Aorta (tissue), 5 donors: ENCODE data around the gene NFAM1. TPM values are rescaled to one million over a fixed set of nuclear protein-coding genes. Genes with fewer than 3 reads are reported as not detected.

Experiments
- ATAC-seq: fragments of 200-7000 bp; cut with Tn5 transposase; one replicate; pipeline ENCODE4 v1.9.1; 2022; ENCODE audit warnings: moderate library complexity; ENCODE audit not compliant: low FRiP score
- DNase-seq, 2 donors: peaks; one replicate each; pipeline ENCODE4 v3.0.0-alpha.2; 2020
- H3K27ac ChIP-seq, 2 donors: one replicate each; pipeline ENCODE4 v1.5.1; 2013; ENCODE audit warnings: low read length in 2 of 2, mild to moderate bottlenecking in 2 of 2, moderate library complexity in 2 of 2, control low read depth in 1 of 2, inconsistent platforms in 1 of 2, low read depth in 1 of 2
- H3K27me3 ChIP-seq, 2 donors: one replicate each; pipeline ENCODE4 v1.6.1; 2013; ENCODE audit warnings: control low read depth in 1 of 2, low read length in 1 of 2, mild to moderate bottlenecking in 1 of 2, moderate library complexity in 1 of 2; ENCODE audit not compliant: insufficient read depth in 2 of 2, control insufficient read depth in 1 of 2
- H3K36me3 ChIP-seq, 2 donors: one replicate each; pipeline ENCODE4 v1.6.1; 2013; ENCODE audit warnings: control low read depth in 1 of 2, low read length in 1 of 2, mild to moderate bottlenecking in 1 of 2; ENCODE audit not compliant: insufficient read depth in 2 of 2, control insufficient read depth in 1 of 2
- H3K4me1 ChIP-seq, 2 donors: one replicate each; pipeline ENCODE4 v1.6.1; 2013; ENCODE audit warnings: low read length in 2 of 2, control low read depth in 1 of 2, mild to moderate bottlenecking in 1 of 2, moderate library complexity in 1 of 2; ENCODE audit not compliant: insufficient read depth in 2 of 2, control insufficient read depth in 1 of 2
- H3K4me3 ChIP-seq, 2 donors: one replicate each; pipeline ENCODE4 v1.5.1; 2013; ENCODE audit warnings: low read length in 2 of 2, control low read depth in 1 of 2, mild to moderate bottlenecking in 1 of 2
- H3K9me3 ChIP-seq: one replicate; pipeline ENCODE4 v1.6.1; 2013; ENCODE audit warnings: mild to moderate bottlenecking, low read length; ENCODE audit not compliant: control insufficient read depth
- WGBS, 2 donors: extraction: QIAGEN DNeasy Blood & Tissue Kit; methylation state at CpG; one replicate each; pipeline ENCODE4 v1.1.7; 2013; 5-methylcytosine and 5-hydroxymethylcytosine counted together
- intact Hi-C, 2 donors: fragments of 100-400 bp; cut with DNase I; formaldehyde crosslinking; loops; one replicate each; pipeline versions ENCODE4 v1.14.2 to v1.15.0; 2022
- polyA plus RNA-seq, 2 donors: library from polyadenylated mRNA; stranded (reverse); fragments of 200-250 nt; gene quantifications; one replicate each; pipeline ENCODE4 v1.2.3, GENCODE V29; 2013
- total RNA-seq, 2 donors: library from RNA; stranded (reverse); fragmentation: NEBNext Ultra II Directional; extraction: Animal tissue kit (Norgen Biotek cat#: 25700); gene quantifications; one replicate each; pipeline ENCODE4 v1.2.1, GENCODE V29; 2021
- donor health status: healthy with polysubstance abuse.
- donor health status: Bipolar disorder and iron deficiency.
- donor health status: DM: no; HTN: no; CAD: no.
- donor health status: DM: no; HTN: no; CAD: no.
- donor health status: DM: yes; HTN: yes; CAD: no.

Gene NFAM1
- total and polyA plus RNA-seq, 4 donors, result 0.38 to 10.5 (median 3.9) TPM

DNA sequence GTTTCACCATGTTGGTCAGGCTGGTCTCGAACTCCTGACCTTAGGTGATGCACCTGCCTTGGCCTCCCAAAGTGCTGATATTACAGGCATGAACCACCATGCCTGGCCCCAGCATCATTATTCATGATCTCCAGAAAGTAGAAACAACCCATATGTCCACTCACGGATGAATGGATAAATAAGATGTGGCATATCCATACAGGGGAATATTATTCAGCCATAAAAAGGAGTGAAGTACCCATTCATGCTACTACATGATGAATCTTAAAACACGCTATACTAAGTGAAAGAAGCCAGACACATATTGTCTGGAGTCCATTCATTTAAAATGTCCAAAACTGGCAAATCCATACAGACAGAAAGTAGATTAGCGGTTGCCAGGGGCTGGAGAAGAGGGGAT lies 81.8 kb downstream of the NFAM1 start:
- DNase-seq (no peak), ATAC-seq (no peak)
- WGBS, 2 donors, result 97 to 100% methylated on average over 4 of the region's 4 CpGs
- Histone ChIP-seq H3K4me3 (no peak overlapping the region), H3K4me1 (no peaks in the 10 kb centered on the region), H3K27ac (no peak overlapping the region), H3K27me3 (no peaks in the 10 kb centered on the region), H3K9me3 (no peaks in the 10 kb centered on the region), H3K36me3 (no peaks in the 10 kb centered on the region)
- intact Hi-C loops, result no loop called here

GRCh38 chr22:42347281-42347824 lies 84.8 kb downstream of the NFAM1 start:
- no peak for DNase-seq
- no peak for ATAC-seq
- H3K36me3 ChIP-seq, result no peaks in the 10 kb centered on the region
- intact Hi-C loops, result loop anchor here in 1 of 2 donors (10.0 kb wide), 1 partner anchor 263 kb away; no protein-coding TSS in a partner anchor
- WGBS, 2 donors, result 73 to 75% methylated on average over 27 of the region's 27 CpGs
- H3K4me1 ChIP-seq, result no peaks in the 10 kb centered on the region
- no peak overlapping the region for H3K4me3 ChIP-seq
- H3K9me3 ChIP-seq, result no peaks in the 10 kb centered on the region
- H3K27me3 ChIP-seq, result no peaks in the 10 kb centered on the region
- no peak overlapping the region for H3K27ac ChIP-seq

DNA sequence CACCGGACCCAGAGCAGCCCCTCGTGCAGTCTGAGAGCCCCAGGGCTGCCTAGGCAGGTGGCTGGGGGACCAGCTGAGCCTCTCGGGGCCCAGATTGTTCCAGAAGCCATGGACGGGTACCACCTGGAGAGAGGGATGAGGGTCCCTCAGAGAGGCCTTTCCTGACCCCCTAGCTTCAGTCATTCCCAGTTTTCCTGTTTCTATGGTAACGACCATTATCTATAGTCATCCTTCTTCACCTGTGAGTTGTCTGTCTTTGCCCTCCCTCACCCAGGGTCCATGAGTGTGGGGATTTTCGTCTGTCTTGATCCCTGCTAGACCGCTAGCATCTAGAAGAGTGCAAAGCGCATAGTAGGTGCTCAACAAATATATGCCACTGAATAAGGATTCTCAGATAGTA lies 85.5 kb downstream of the NFAM1 start:
- ATAC-seq (no peak), DNase-seq (no peak)
- no peak overlapping the region for H3K4me3 ChIP-seq
- 87 to 90% methylated on average over 8 of the region's 8 CpGs for WGBS, 2 donors
- H3K27me3 ChIP-seq, result no peaks in the 10 kb centered on the region
- no peaks in the 10 kb centered on the region for H3K36me3 ChIP-seq
- intact Hi-C loops, result loop anchor here in 1 of 2 donors (10.0 kb wide), 1 partner anchor 262 kb away; no protein-coding TSS in a partner anchor
- no peaks in the 10 kb centered on the region for H3K9me3 ChIP-seq
- no peak overlapping the region for H3K27ac ChIP-seq
- H3K4me1 ChIP-seq, result no peaks in the 10 kb centered on the region

DNA sequence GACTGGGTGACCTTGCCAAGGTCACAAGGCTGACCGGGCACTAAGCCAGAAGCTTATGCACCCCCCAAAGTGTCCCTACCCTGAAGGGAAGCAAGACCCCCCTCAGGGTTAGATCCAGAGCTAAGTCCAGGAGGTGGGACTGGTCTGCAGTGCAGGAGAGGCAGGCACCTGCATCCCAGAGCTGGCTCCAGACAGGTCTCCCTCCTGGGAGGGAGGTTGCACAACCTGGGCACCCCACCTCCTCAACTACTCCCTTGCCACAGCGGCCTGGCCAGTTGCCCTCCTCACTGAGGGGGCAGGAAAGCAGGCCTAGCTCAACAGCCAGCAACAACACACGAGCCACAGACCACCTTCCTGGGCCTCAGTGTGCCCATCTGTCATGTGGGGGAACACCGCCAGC lies 86.7 kb downstream of the NFAM1 start:
- DNase-seq (no peak), ATAC-seq (no peak)
- Histone ChIP-seq H3K27ac (no peak overlapping the region), H3K9me3 (no peaks in the 10 kb centered on the region), H3K27me3 (no peaks in the 10 kb centered on the region), H3K36me3 (no peaks in the 10 kb centered on the region), H3K4me3 (no peak overlapping the region), H3K4me1 (no peaks in the 10 kb centered on the region)
- 91 to 96% methylated on average over 4 of the region's 4 CpGs for WGBS, 2 donors
- intact Hi-C loops, result loop anchor here in 1 of 2 donors (10.0 kb wide), 1 partner anchor 261 kb away; no protein-coding TSS in a partner anchor

DNA sequence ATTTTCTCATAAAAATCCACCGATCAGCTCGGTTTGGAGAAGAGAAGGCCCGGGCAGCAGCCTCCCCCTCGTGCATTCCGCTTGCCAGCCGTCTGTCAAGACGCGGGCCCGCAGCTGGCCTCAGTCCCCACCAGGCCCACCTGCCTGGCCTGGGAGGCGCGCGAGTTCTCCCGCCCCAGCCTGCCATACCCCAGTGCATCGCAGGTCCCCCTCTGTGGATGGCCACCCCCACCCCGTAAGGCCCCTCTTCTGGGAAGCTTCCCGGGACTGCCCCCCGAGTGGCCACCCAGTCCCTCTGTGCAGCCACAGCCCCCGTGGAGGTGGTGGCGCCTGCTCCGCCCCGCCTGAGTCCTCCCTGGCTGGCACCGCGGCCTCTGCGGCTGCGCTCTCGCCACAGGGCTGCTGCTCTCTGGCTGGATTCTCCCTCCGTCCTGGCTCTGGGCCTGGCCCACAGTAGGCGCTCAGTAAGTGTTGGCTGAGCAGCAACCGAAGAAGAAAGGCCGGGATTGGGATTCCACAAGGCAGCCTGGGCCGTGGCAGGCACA lies 87.8 kb downstream of the NFAM1 start:
- Histone ChIP-seq H3K27me3 (no peaks in the 10 kb centered on the region), H3K36me3 (no peaks in the 10 kb centered on the region), H3K27ac (peak overlapping the region in 1 of 2 donors; percentile 4), H3K4me3 (peak overlapping the region in 1 of 2 donors; percentile 44), H3K9me3 (no peaks in the 10 kb centered on the region), H3K4me1 (no peaks in the 10 kb centered on the region)
- intact Hi-C loops, result loop anchor here in 1 of 2 donors (10.0 kb wide), 1 partner anchor 260 kb away; no protein-coding TSS in a partner anchor
- peak; percentile 82 to 89 for DNase-seq
- ATAC-seq, result peak; percentile 76
- WGBS, 2 donors, result 2 to 8% methylated on average over 31 of the region's 31 CpGs

- no peaks in the 10 kb centered on the region for H3K9me3 ChIP-seq
- ATAC-seq, result no peak
- no peaks in the 10 kb centered on the region for H3K27me3 ChIP-seq
- WGBS, 2 donors, result 0% methylated on average over 20 to 97 of the region's 97 CpGs
- DNase-seq, result no peak
- no peak overlapping the region for H3K27ac ChIP-seq
- H3K4me3 ChIP-seq, result peak overlapping the region; percentile 32 to 44
- intact Hi-C loops, result loop anchor here in 1 of 2 donors (10.0 kb wide), 1 partner anchor 259 kb away; no protein-coding TSS in a partner anchor
- no peaks in the 10 kb centered on the region for H3K36me3 ChIP-seq
- no peaks in the 10 kb centered on the region for H3K4me1 ChIP-seq
Measured at GRCh38 chr22:42343531-42344081, 88.6 kb downstream of the NFAM1 start.

DNA sequence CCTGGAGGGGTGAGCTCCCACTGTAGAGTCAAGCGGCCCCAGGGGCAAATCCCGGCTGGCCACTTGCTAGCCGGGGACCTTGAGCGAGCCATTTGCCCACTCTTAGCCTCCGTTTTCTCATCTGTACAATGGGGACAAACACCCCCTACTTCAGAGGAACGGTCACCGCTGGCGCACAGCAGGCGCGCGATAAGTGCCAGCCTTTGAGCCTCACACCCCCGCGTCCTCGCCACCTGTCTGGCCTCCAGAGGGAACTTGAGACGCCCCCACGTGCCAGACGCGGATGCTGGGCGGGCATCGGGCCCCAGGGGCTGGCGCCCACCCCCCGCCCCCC lies 89.1 kb downstream of the NFAM1 start:
- Histone ChIP-seq H3K9me3 (no peaks in the 10 kb centered on the region), H3K27ac (no peak overlapping the region), H3K4me3 (peak overlapping the region; percentile 32 to 38), H3K4me1 (no peaks in the 10 kb centered on the region), H3K27me3 (no peaks in the 10 kb centered on the region), H3K36me3 (no peaks in the 10 kb centered on the region)
- WGBS, 2 donors, result 30 to 31% methylated on average over 20 to 22 of the region's 22 CpGs
- ATAC-seq (no peak), DNase-seq (no peak)
- intact Hi-C loops, result loop anchor here in 1 of 2 donors (10.0 kb wide), 1 partner anchor 258 kb away; no protein-coding TSS in a partner anchor

DNA sequence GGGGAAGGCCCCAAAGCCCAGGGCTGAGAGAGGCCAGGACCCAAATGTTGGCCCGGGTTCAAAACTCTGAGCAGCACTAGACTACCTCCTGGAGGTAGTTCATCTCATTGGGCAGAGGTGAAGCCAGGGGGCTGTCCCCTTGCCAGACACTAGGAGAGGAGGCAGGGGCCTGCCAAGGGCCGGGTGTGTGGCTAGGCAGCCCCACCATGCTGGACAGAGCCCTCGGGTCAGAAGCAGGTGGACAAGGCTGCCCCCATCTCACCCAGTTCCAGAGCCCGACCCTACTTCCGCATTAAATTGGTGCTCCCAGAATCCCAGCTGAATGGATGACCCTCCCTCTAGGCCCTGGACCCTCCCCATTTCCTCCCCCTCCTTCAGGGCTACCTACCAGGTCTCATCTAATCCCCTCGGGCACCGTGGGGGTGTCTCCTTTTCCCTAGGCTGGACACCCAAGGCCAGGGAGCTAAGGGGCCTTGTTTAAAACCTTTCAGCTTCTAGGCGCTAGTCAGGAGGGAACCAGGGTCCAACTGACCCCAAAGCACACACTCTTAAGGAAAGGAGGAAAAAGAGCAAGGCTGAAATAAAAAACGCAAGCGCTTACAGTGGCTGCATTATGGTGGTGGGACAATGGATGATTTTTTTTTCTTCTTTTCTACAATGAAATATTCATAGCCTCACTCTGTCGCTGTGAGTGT lies 89.6 kb downstream of the NFAM1 start:
- no peaks in the 10 kb centered on the region for H3K27me3 ChIP-seq
- H3K27ac ChIP-seq, result no peak overlapping the region
- no peak for ATAC-seq
- no peak overlapping the region for H3K4me3 ChIP-seq
- WGBS, 2 donors, result 89 to 93% methylated on average over 10 to 11 of the region's 11 CpGs
- no peaks in the 10 kb centered on the region for H3K36me3 ChIP-seq
- no peaks in the 10 kb centered on the region for H3K9me3 ChIP-seq
- no peaks in the 10 kb centered on the region for H3K4me1 ChIP-seq
- intact Hi-C loops, result loop anchor here in 1 of 2 donors (10.0 kb wide), 1 partner anchor 258 kb away; no protein-coding TSS in a partner anchor
- no peak for DNase-seq
